ENCODE measurements around the gene CADM1. TPM values are rescaled to one million over a fixed set of nuclear protein-coding genes. Genes with fewer than 3 reads are reported as not detected.

CADM1 gene
- total and polyA plus RNA-seq, 2 donors (not counting 3 experiments of a cell fraction or from before 2014, with no cell fraction given), result 0.52 to 2.6 TPM

- no peak overlapping the region for H3K27ac ChIP-seq (ENCODE audit: insufficient read depth, low read depth, low read length)
- BruUV-seq (replicated peaks), result no TSS peak
- no peaks in the 10 kb centered on the region for H3K36me3 ChIP-seq (ENCODE audit: control insufficient read depth in 2 of 2, extremely low read depth in 1 of 2, insufficient read depth in 2 of 2, low read length in 2 of 2)
- no peaks in the 10 kb centered on the region for H3K79me2 ChIP-seq (ENCODE audit: control insufficient read depth, insufficient read depth, low read length)
- ChIA-PET CTCF (no interaction called here), POLR2A (no interaction called here)
- no peak overlapping the region for H3K4me2 ChIP-seq (ENCODE audit: insufficient read depth, low read length)
- no peaks in the 10 kb centered on the region for H3K9me1 ChIP-seq (replicated peaks; ENCODE audit: control insufficient read depth, extremely low read depth, insufficient read depth, low read length)
- dilution Hi-C loops (cut with MboI; ENCODE audit: extremely low pct_ligation_motif_present, low sequenced_read_pairs) (no loop called here), intact Hi-C loops (cut with micrococcal nuclease) (no loop called here)
- no peaks in the 10 kb centered on the region for H3K4me1 ChIP-seq (ENCODE audit: control insufficient read depth, extremely low read depth, insufficient read depth, low read length)
- FAIRE-seq, result no peak
- no peaks in the 10 kb centered on the region for H3K27me3 ChIP-seq (ENCODE audit: control insufficient read depth in 2 of 2, insufficient read depth in 2 of 2, low read length in 2 of 2)
- H4K20me1 ChIP-seq (replicated peaks; ENCODE audit: control insufficient read depth, extremely low read depth, insufficient read depth, low read length), result no peaks in the 10 kb centered on the region
- H3K9me3 ChIP-seq (replicated peaks; ENCODE audit: control insufficient read depth, insufficient read depth, low read length), result no peaks in the 10 kb centered on the region
- DNase-seq (ENCODE audit: low read depth, low spot score), result no peak
- no peak for TF ChIP-seq FOS (IDR thresholded peaks at IDR 0.05; ENCODE audit: borderline replicate concordance, insufficient read depth, low read length)
- TF ChIP-seq EZH2 (IDR thresholded peaks at IDR 0.05; ENCODE audit: borderline replicate concordance, low read depth, low read length, severe bottlenecking), result no peak
- no peak for TF ChIP-seq GATA2 (IDR thresholded peaks at IDR 0.05; ENCODE audit: insufficient read depth, insufficient read length, low read depth, low read length)
- no peak for TF ChIP-seq CTCF (IDR thresholded peaks at IDR 0.05; ENCODE audit: extremely low read depth in 1 of 2, insufficient read depth in 1 of 2, low read depth in 1 of 2, low read length in 2 of 2)
- no peak for TF ChIP-seq POLR2AphosphoS5 (IDR thresholded peaks at IDR 0.05; ENCODE audit: insufficient read depth, low read depth, low read length)
- no peak for TF ChIP-seq JUN (IDR thresholded peaks at IDR 0.05; ENCODE audit: borderline replicate concordance, insufficient read depth, insufficient read length, low read depth)
- TF ChIP-seq MYC (IDR thresholded peaks at IDR 0.05; ENCODE audit: low read depth, low read length), result no peak
- no peak for TF ChIP-seq MAX (IDR thresholded peaks at IDR 0.05; ENCODE audit: insufficient read depth, insufficient read length)
- TF ChIP-seq POLR2A (IDR thresholded peaks at IDR 0.05; ENCODE audit: low read depth, low read length), result no peak
- H3K4me3 ChIP-seq (replicated peaks in 1 of 3; ENCODE audit: insufficient read depth in 1 of 3, low read depth in 1 of 3, low read length in 3 of 3), result no peak overlapping the region
- H2AFZ ChIP-seq (ENCODE audit: low read depth, low read length), result no peak overlapping the region
- H3K9ac ChIP-seq (replicated peaks; ENCODE audit: extremely low read depth, insufficient read depth, low read length), result no peak overlapping the region
Observed at GRCh38 chr11:115452241-115452640, 52.0 kb downstream of the CADM1 start.
